ENCODE results near the gene ECHS1.
A peak's percentile ranks its signal among the peaks of the same experiment; 100 is the strongest.
"Not testable (repeated sequence)": the region's sequence is repeated elsewhere in the genome, so short reads cannot be mapped to it uniquely, and the experiment has no call there.

The ECHS1 gene

GRCh38 chr10:133399123-133399601, 26.0 kb upstream of the ECHS1 start:
- DNase-seq (ENCODE audit: low read depth), result no peak

GRCh38 chr10:133397938-133398337, 24.8 kb upstream of the ECHS1 start:
- no peak for DNase-seq (ENCODE audit: low read depth)

- no peak for DNase-seq (ENCODE audit: low read depth)
Measured at GRCh38 chr10:133396035-133396624, 23.0 kb upstream of the ECHS1 start.

DNA sequence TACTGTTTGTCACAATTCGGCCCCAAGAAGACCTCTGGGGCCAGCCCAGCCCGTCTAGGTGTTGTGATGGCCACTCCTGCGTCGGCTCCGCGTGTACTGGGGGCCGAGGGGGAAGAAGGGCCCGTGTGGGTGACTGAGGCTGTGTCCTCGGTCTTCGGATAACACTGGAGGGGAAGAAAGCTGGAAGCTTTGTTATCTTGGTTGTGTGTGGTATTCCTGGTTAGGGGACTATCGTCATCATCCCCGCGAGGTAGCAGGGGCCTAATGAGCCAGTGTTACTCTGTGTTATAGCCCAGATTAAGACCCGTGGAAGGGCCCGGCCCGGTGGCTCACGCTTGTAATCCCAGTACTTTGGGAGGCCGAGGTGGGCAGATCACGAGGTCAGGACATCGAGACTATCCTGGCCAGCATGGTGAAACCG, 21.7 kb upstream of the ECHS1 start:
- no peak for DNase-seq (ENCODE audit: low read depth)

DNA sequence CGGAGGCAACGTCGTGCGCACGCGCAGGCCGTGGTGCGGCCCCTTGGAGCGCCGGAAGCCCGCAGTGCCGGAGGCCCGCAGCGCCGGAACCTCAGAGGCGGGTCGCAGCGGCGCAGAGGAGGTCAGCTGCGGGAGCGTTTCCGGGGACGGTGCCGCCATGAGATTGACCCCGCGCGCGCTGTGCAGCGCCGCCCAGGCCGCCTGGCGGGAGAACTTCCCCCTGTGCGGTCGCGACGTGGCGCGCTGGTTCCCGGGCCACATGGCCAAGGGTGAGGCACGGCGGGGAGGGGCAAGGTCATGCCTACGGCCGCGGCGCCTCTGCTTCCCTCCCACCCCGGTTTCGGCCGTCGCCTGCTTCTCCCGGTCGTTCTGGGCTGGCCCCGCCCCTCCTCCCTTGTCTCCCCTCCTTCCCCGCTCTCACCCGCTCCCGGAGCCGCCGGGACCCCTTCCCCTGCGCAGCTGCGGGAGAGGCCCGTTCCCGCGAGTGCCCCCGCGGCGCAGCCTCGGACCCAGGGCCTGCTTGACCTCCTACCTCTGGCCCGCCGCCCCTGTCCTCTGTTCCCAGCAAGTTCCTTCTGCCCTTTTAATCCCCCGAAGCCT, 21.0 kb upstream of the ECHS1 start, which contains the start of gene MTG1:
Gene MTG1, plus strand, starts transcription at position 94 of the 600 bp plus-strand sequence. Its CDS starts 64 bp downstream, at position 158.
- peak; percentile 93 for DNase-seq (ENCODE audit: low read depth)

GRCh38 chr10:133393401-133394063, 20.4 kb upstream of the ECHS1 start:
- no peak for DNase-seq (ENCODE audit: low read depth)

DNA sequence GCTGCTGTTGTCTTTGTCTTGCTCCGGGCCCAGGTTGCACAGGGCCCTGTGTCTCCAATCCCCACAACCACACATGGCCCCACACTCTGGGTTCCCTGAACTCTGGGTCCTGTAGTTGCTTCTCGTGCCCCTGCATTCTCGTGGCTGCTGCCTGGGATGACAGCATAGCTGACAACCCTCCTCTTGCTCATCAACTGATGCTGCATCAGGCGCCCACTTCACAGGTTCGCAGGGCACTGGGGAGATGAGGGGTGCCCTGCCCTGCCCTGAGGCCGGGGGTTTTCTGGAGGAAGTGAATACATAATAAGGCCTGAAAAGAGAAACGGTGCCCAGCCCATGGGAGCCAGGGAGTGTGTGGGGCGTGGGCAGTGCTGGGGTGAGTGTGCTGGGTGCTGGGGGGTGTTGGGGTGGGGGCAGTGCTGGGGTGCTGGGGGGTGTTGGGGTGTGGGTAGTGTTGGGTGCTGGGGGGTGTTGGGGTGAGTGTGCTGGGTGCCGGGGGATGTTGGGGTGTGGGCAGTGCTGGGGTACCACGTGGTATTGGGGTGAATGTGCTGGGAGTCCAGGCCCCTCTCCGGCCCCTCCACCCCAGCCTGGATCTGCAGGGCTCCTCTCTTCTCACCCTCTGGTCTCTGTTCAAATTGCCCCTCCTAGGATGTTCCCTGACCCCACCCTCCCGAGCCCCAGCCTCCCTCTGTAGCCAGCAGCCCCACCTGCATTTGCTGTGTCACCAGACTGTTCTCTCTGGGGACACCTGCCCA, 18.8 kb upstream of the ECHS1 start:
- DNase-seq (ENCODE audit: low read depth), result no peak

- no peak for DNase-seq (ENCODE audit: low read depth)
Measured at GRCh38 chr10:133391249-133391635, 18.1 kb upstream of the ECHS1 start.

DNA sequence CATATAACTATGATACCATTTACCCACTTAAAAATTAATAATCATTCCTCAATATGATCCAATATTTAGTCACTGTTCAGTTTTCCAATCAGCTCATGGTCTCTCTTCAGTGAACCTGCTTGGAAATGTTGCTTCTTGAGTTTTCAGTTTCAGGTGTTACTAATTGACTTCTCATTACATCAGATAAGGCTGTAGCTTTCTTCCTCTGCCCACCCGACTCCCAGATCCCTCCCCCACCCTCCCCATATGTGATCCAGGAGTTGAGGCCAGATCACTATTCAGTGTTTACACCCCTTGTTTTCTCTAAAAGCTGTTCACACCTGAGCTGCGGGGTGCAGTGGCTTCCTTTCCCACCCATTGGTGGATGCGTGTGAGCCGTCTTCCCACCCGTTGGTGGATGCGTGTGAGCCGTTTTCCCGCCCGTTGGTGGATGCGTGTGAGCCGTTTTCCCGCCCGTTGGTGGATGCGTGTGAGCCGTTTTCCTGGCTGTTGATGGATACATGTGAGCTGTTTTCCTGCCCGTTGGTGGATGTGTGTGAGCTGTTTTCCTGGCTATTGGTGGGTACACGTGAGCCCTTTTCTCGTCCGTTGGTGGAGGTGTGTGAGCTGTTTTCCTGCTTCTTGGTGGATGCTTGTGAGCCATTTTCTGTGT, 17.6 kb upstream of the ECHS1 start:
- no peak for DNase-seq (ENCODE audit: low read depth)

- DNase-seq (ENCODE audit: low read depth), result no peak
Measured at GRCh38 chr10:133388973-133389818, 16.0 kb upstream of the ECHS1 start.

- no peak for DNase-seq (ENCODE audit: low read depth)
Measured at GRCh38 chr10:133388236-133388972, 15.2 kb upstream of the ECHS1 start.

DNA sequence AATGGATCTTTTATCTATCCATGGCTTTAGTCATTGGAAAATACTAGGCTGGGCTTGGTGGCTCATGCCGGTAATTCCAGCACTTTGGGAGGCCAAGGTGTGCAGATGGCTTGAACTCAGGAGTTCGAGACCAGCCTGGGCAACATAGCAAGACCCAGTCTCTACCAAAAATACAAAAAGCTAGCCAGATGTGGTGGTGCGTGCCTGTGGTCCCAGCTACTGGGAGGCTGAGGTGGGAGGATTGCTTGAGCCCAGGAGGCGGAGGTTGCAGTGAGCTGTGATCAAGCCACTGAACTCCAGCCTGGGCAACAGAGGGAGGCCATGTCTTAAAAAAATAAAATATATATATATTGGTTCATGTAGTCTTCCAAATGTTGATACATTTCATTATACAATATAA, 13.8 kb upstream of the ECHS1 start:
- DNase-seq (ENCODE audit: low read depth), result not testable (repeated sequence)

DNA sequence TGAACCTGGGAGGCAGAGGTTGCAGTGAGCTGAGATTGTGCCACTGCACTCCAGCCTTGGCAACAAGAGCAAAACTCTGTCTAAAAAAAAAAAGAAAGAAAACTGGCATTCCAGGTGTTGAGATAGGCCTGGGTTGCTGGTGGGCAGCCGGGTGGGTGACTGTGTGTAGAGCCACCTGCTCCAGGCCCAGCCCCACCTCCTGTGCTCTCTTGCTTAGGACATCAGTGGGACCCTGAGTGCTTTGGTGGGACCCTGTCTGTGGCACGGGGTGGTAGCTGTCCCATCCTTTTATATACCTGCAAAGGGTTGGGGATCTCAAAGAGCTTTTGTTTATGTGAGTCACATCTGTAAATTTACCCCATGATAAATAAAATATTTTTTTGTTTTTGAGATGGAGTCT, 12.1 kb upstream of the ECHS1 start:
- DNase-seq (ENCODE audit: low read depth), result no peak

DNA sequence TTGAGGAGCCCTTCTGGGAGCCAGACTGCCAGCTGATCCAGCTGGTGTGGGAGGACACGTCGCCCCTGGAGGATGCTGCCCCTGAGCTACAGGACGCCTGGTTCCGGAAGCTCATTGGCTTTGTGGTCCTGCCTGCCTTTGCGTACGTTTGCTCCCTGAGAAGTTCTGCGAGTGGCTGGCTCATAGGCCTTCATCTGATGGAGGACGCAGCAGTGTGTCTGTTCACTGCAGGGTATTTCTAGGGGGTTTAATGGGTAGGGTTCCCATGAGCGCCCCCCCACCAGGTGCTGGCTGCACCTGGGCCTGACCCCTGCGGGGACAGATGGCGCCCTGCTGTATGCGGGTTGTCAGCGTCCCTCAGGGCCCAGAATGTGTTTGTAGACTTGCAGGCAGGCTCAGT, 10.9 kb upstream of the ECHS1 start:
- DNase-seq (ENCODE audit: low read depth), result no peak

DNA sequence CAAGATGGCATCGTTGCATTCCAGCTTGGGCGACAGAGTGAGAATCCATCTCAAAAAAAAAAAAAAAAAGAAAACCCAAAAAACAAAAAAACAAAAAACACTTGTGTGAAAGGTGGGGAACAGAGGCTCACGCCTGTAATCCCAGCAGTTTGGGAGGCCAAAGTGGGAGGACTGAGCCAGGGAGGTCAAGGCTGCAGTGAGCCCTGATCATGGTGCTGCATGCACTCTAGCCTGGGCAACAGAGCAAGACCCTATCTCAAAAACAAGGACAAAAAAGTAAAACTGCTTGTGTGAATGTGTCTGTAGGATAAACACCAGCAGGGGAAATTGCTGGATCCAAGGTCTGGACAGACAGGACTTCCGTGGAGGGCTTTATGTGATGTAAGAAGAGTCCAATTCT, 10.4 kb upstream of the ECHS1 start:
- DNase-seq (ENCODE audit: low read depth), result no peak

GRCh38 chr10:133381036-133381435, 7.9 kb upstream of the ECHS1 start:
- DNase-seq (ENCODE audit: low read depth), result no peak

DNA sequence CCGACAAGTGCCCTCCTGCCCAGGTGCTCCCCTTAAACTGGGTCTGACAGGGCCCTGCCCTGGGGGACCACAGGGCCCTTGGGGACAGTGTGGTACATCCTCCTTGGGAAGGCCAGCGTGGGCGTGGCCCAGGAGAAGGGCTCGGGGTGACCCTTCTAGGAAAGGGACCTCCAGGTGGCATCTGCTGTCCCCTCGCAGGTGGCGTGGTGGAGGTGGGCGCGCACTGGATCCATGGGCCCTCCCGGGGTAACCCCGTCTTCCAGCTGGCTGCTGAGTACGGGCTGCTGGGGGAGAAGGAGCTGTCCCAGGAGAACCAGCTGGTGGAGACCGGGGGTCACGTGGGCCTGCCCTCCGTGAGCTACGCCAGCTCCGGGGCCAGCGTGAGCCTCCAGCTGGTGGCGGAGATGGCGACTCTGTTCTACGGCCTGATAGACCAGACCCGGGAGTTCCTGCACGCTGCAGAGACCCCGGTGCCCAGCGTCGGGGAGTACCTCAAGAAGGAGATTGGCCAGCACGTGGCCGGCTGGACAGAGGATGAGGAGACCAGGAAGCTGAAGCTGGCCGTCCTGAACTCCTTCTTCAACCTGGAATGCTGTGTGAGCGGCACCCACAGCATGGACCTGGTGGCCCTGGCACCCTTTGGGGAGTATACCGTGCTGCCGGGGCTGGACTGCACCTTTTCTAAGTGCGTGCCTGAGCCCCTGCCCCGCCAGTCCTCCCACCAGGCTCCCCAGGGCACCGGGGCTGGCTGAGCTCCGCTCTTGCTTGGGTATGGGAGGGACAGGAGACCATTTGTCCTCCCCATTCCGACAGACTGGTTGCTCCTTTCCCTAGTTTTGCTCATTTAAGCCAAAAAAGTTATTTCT, 6.9 kb upstream of the ECHS1 start:
- no peak for DNase-seq (ENCODE audit: low read depth)

GRCh38 chr10:133379152-133379800, 6.1 kb upstream of the ECHS1 start, which contains the start of gene PAOX:
PAOX (plus strand) TSS chr10:133379262; CDS start chr10:133379317, 55 bp downstream.
- DNase-seq (ENCODE audit: low read depth), result peak; percentile 53

Measured in activated T-cell treated with anti-CD3 and anti-CD28 coated beads for 24 hours (primary cell).